ENCODE measurements around the gene FBXO2.

DNA sequence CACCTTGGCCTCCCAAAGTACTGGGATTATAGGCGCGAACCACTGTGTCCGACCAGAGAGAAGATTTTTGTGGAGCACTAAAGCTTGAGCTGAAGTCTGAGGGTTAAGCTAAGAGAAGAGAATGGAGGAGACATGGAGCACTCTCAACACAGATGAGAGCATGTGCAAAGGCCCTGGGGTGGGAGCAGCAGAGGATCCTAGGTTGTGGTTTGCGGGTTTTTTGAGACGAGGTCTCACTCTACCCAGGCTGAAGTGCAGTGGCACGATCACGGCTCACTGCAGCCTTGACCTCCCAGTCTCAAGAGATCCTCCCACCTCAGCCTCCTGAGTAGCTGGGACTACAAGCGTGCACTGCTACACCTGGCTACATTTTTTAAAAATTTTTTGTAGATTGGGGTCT, 30.5 kb downstream of the FBXO2 start:
- no peak for TF ChIP-seq CTCF (IDR thresholded peaks at IDR 0.05)
- TF ChIP-seq POLR2A (IDR thresholded peaks at IDR 0.05), result no peak

Data from Peyer's patch (tissue), 4 donors.